Spinal cord (tissue), 10 donors: ENCODE data around the gene CLDN20. TPM values are rescaled to one million over a fixed set of nuclear protein-coding genes. Genes with fewer than 3 reads are reported as not detected.
"Not testable (repeated sequence)": the region's sequence is repeated elsewhere in the genome, so short reads cannot be mapped to it uniquely, and the experiment has no call there.

ENCODE experiments used
- DNase-seq, 6 donors: peaks; one replicate each; pipeline versions ENCODE4 v3.0.0 to v3.0.0-alpha.2; 2013 to 2015; ENCODE audit warnings: low spot score in 6 of 6, low read depth in 4 of 6
- H3K27ac ChIP-seq: one replicate; pipeline ENCODE4 v1.5.1; 2013; ENCODE audit warnings: low read depth, low read length, control low read depth
- H3K27me3 ChIP-seq: one replicate; pipeline ENCODE4 v1.6.1; 2013; ENCODE audit warnings: low read length; ENCODE audit not compliant: control insufficient read depth, insufficient read depth
- H3K36me3 ChIP-seq: one replicate; pipeline ENCODE4 v1.6.1; 2013; ENCODE audit warnings: low read length; ENCODE audit not compliant: control insufficient read depth, insufficient read depth
- H3K4me1 ChIP-seq: one replicate; pipeline ENCODE4 v1.6.1; 2013; ENCODE audit warnings: low read length; ENCODE audit not compliant: control insufficient read depth, insufficient read depth
- H3K4me3 ChIP-seq: one replicate; pipeline ENCODE4 v1.5.1; 2013; ENCODE audit warnings: low read depth, low read length, control low read depth
- H3K9me3 ChIP-seq: one replicate; pipeline ENCODE4 v1.6.1; 2013; ENCODE audit warnings: low read length; ENCODE audit not compliant: control insufficient read depth, insufficient read depth
- WGBS: methylation state at CpG from one replicate; pipeline ENCODE4 v1.1.5; 2013; ENCODE audit warnings: missing lambda C conversion rate; ENCODE audit not compliant: insufficient coverage; 5-methylcytosine and 5-hydroxymethylcytosine counted together
- long read RNA-seq, 4 donors: transcript quantifications; one replicate each; lab custom pipeline, GENCODE V29; 2026
- polyA plus RNA-seq, 2 donors: library from polyadenylated mRNA; unstranded; fragments of 120-200 nt; gene quantifications; one replicate each; pipeline ENCODE4 v1.2.1, GENCODE V29; 2013; ENCODE audit not compliant: insufficient read length in 2 of 2
- total RNA-seq, 2 donors: library from RNA; depleted of rRNA in 1 of 2; stranded (reverse); fragments of 120-200 nt in 1 of 2; fragments of >200 nt in 1 of 2; gene quantifications; one replicate each; pipeline versions ENCODE4 v1.2.3 to v1.2.4, GENCODE V29; 2013 to 2014
- donor health status: healthy.

CLDN20 gene, protein sequence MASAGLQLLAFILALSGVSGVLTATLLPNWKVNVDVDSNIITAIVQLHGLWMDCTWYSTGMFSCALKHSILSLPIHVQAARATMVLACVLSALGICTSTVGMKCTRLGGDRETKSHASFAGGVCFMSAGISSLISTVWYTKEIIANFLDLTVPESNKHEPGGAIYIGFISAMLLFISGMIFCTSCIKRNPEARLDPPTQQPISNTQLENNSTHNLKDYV
- total RNA-seq (under 1 TPM in 1 of 2 donors, not detected in 1; 0.79 TPM), polyA plus RNA-seq (under 1 TPM; 0.71 to 0.87 TPM)
- long read RNA-seq, donor 1, result 0 reads
- long read RNA-seq, donor 2, result 0 reads
- long read RNA-seq, donor 3, result 0 reads
- long read RNA-seq, donor 4, result 0 reads

- H3K27me3 ChIP-seq, result no peaks in the 10 kb centered on the region
- DNase-seq, result peak in 1 of 6 donors; percentile 21
These were observed at the start of gene CLDN20 for GRCh38 chr6:155263373-155264063. Gene CLDN20, plus strand, starts transcription at chr6:155264013. Its CDS starts 11,707 bp downstream, at chr6:155275720.

DNA sequence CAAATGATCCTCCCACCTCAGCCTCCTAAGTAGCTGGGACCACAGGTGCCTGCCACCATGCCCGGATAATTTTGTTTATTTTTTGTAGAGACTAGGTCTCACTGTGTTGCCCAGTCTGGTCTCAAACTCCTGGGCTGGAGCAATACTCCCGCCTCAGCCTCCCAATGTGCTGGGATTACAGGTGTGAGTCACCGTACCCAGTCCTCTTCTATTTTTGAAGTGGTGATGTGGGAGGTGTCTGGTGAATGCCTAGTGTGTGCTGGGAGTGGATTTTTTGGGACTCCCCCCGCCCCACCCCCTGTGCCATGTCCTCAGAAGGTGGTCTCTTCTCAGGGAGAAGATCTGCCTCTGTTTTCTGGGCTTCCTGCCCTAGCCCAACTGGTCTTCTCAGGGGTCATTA, 47.9 kb upstream of the CLDN20 start:
- peaks cover 24% of the 10 kb centered on the region for H3K4me1 ChIP-seq
- H3K27ac ChIP-seq, result no peak overlapping the region
- H3K9me3 ChIP-seq, result no peaks in the 10 kb centered on the region
- peaks cover 10% of the 10 kb centered on the region for H3K36me3 ChIP-seq
- 92% methylated on average over 3 of the region's 4 CpGs for WGBS
- peaks cover 2% of the 10 kb centered on the region for H3K27me3 ChIP-seq
- H3K4me3 ChIP-seq, result no peak overlapping the region
- no peak for DNase-seq

More at GRCh38 chr6:155263373-155264063, at the start of gene CLDN20:
- Histone ChIP-seq H3K36me3 (peaks cover 7% of the 10 kb centered on the region), H3K4me1 (peaks cover 15% of the 10 kb centered on the region), H3K27ac (no peak within 1 kb of the TSS), H3K4me3 (no peak within 1 kb of the TSS), H3K9me3 (no peaks in the 10 kb centered on the region)
- 95% methylated on average over 2 of the region's 10 CpGs for WGBS

DNA sequence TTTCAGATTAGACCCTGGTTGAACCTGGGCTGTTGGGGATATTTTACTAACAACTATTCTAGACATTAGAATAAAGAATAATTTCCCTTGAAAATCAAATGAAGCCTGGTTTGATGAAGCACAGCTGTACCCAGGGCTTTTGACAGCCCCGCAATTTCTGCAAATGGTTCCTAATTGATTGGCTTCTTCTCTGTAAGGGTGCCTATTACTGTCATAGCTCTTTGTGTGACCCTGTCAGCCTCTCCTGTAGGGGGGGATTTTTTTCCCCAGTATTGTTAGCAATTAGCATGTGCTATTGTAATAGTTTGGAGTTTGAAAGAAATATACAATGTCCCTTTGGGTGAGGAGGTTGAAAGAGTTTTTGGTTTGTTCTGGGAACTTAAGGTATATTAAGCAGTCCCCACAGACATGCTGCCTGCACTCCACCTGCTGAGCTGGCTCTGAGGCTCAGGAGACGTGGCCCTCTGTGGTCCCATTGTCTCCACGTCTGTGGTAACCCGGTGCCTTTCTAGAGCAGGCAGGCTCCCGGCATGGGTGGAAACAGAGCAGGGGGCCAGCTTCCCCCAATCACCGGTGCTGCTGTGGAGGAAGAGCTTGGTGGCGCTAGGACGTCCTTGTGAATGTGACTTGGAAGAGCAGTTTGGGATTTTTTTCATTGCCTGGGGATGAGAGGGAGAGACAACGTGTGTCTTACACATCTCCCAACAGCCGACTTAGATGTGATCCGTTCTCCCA, 47.3 kb upstream of the CLDN20 start:
- Histone ChIP-seq H3K36me3 (peaks cover 10% of the 10 kb centered on the region), H3K4me1 (peaks cover 24% of the 10 kb centered on the region), H3K4me3 (no peak overlapping the region), H3K9me3 (no peaks in the 10 kb centered on the region), H3K27me3 (peaks cover 2% of the 10 kb centered on the region), H3K27ac (no peak overlapping the region)
- peak in 2 of 6 donors; percentile 28 to 54 for DNase-seq
- WGBS, result 12% methylated on average over 8 of the region's 11 CpGs

DNA sequence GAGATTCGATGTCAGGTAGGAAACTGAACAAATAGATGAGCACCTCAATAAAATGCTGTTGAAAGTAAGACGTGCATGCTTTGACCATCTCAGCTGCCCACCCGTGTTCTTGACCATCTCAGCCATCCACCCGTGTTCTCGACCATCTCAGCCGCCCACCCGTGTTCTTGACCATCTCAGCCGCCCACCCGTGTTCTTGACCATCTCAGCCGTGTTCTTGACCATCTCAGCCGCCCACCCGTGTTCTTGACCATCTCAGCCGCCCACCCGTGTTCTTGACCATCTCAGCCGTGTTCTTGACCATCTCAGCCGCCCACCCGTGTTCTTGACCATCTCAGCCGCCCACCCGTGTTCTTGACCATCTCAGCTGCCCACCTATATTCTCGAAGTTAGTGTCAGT, 45.1 kb upstream of the CLDN20 start:
- peaks cover 24% of the 10 kb centered on the region for H3K4me1 ChIP-seq
- H3K9me3 ChIP-seq, H3K36me3 ChIP-seq, H3K27ac ChIP-seq, H3K4me3 ChIP-seq, H3K27me3 ChIP-seq, DNase-seq: not testable (repeated sequence)
- WGBS, result 100% methylated on average over 4 of the region's 20 CpGs

GRCh38 chr6:155219299-155219698, 44.5 kb upstream of the CLDN20 start:
- Histone ChIP-seq H3K9me3 (no peaks in the 10 kb centered on the region), H3K27me3 (peaks cover 2% of the 10 kb centered on the region), H3K4me1 (peaks cover 24% of the 10 kb centered on the region), H3K27ac (peak overlapping the region; percentile 27), H3K36me3 (no peaks in the 10 kb centered on the region), H3K4me3 (no peak overlapping the region)
- 76% methylated on average over 4 of the region's 7 CpGs for WGBS
- peak in 1 of 6 donors; percentile 67 for DNase-seq

DNA sequence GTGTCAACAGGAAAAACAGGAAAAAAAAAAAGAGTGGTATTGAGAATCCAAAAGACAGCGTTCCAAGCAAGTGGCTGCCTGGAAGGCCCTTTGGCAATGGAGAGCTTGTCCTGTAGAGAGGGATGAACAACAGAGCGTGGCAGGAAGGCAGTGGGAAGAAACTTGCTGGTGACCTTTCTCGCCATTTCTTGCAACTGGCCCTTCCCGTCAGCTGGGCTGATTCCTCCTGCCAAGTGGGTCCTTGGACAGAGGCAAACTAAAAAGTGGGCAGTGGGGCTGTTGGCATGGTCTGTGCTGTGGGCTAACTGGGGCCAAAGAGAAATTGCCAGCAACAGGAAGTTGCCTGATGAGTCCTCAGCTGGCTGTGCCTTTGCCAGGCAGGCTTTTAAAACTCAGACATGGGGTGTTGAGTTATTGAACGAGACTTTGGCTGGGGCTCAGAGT, 43.9 kb upstream of the CLDN20 start:
- peaks cover 24% of the 10 kb centered on the region for H3K4me1 ChIP-seq
- DNase-seq, result peak in 5 of 6 donors; percentile 35 to 89 (median 53)
- H3K9me3 ChIP-seq, result no peaks in the 10 kb centered on the region
- H3K4me3 ChIP-seq, result no peak overlapping the region
- H3K36me3 ChIP-seq, result no peaks in the 10 kb centered on the region
- H3K27ac ChIP-seq, result peak overlapping the region; percentile 27
- H3K27me3 ChIP-seq, result peaks cover 2% of the 10 kb centered on the region
- 53% methylated on average over 5 of the region's 5 CpGs for WGBS

DNA sequence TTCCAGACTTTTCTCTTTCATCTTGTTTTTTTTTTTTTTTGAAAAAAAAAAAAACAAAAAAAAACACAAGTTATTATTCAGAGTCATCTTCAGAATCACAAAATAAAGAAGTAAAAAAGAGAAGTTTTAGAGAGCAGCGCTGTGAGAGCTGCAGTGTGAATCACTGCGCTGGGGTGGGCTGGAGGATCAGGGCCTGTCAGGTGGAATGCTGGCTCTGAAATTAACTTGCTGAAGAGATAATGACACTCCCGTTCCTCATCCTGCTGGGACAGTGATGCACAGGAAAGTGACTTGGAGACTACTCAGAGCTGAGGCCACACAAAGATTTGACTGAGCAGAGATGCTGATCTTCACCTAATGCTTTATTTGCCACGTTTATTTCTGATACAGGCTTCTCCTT, 42.7 kb upstream of the CLDN20 start:
- no peak for DNase-seq
- Histone ChIP-seq H3K4me1 (peaks cover 24% of the 10 kb centered on the region), H3K4me3 (no peak overlapping the region), H3K9me3 (no peaks in the 10 kb centered on the region), H3K36me3 (no peaks in the 10 kb centered on the region), H3K27me3 (peaks cover 2% of the 10 kb centered on the region), H3K27ac (no peak overlapping the region)
- 49% methylated on average over 2 of the region's 4 CpGs for whole genome bisulfite sequencing

DNA sequence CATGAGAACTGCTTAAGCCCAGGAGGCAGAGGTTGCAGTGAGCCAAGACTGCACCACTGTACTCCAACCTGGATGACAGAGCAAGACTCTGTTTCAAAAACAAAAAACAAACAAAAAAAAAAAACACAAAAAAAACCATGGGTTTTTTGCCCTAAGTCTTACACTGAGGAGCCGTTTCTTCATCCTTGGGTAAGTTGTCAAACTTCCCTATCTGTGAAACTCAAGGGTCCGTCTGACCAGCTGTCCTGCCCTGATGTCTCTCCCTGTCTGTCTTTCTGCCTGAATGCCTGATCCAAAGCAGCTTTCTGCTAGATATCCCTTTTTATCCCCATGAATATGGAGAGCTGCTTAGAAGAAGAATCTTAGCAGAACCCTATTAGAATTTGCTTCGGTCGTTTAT, 41.3 kb upstream of the CLDN20 start:
- no peaks in the 10 kb centered on the region for H3K9me3 ChIP-seq
- DNase-seq, result peak in 1 of 6 donors; percentile 34
- H3K27me3 ChIP-seq, result no peaks in the 10 kb centered on the region
- 75% methylated on average over 2 of the region's 4 CpGs for WGBS
- no peak overlapping the region for H3K4me3 ChIP-seq
- H3K27ac ChIP-seq, result no peak overlapping the region
- peaks cover 27% of the 10 kb centered on the region for H3K4me1 ChIP-seq
- H3K36me3 ChIP-seq, result no peaks in the 10 kb centered on the region

- no peak overlapping the region for H3K27ac ChIP-seq
- WGBS, result 90% methylated on average over 2 of the region's 12 CpGs
- no peak for DNase-seq
- no peaks in the 10 kb centered on the region for H3K36me3 ChIP-seq
- no peak overlapping the region for H3K4me3 ChIP-seq
- peaks cover 32% of the 10 kb centered on the region for H3K4me1 ChIP-seq
- H3K27me3 ChIP-seq, result no peaks in the 10 kb centered on the region
- H3K9me3 ChIP-seq, result no peaks in the 10 kb centered on the region
These were observed 40.0 kb upstream of the CLDN20 start for GRCh38 chr6:155223646-155224451.
